ENCODE measurements around the gene PEX3. TPM values are rescaled to one million over a fixed set of nuclear protein-coding genes. Genes with fewer than 3 reads are reported as not detected.
"Not testable (repeated sequence)": the region's sequence is repeated elsewhere in the genome, so short reads cannot be mapped to it uniquely, and the experiment has no call there.

Gene PEX3
- polyA plus RNA-seq, 3 donors: 4.7 to 8.7 (median 5.8) TPM

DNA sequence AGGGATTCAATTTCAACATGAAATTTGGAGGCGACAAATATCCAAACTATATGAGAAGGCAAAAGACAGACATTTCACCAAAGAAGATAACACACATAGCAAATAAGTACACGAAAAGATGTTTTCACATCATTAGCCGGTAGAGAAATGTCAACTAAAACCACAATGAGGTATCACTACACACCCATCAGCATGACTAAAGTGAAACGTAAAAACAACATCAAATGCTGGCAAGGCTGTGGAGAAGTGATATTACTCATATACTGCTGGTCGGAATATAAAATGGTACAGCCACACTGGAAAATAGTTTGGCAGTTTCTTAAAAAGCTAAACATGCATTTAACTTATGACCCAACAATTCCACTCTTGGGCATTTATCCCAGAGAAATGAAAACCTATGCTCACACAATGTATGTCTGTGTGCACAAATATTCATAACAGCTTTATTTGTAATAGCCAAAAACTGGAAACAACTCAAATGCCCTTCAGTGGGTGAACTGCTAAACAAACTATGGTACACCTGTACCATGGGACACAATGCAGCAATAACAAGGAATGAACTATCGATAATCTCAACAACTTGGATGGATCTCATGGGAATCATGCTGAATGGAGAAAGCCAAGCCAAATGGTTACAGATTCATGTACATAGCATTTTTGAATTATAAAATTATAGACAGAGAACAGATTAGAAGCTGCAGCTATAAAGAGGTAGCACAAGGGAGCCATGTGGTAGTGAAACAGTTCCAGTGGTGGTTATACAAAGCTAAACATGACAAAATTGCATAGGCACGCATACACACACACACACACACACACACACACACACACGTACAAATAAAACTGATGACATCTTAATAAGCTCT lies 8.7 kb upstream of the PEX3 start:
- H3K27ac ChIP-seq (ENCODE audit: low read depth, low read length): no peak overlapping the region
- 91 to 93% (median 93%) methylated on average over 8 of the region's 8 CpGs for WGBS, 3 donors

DNA sequence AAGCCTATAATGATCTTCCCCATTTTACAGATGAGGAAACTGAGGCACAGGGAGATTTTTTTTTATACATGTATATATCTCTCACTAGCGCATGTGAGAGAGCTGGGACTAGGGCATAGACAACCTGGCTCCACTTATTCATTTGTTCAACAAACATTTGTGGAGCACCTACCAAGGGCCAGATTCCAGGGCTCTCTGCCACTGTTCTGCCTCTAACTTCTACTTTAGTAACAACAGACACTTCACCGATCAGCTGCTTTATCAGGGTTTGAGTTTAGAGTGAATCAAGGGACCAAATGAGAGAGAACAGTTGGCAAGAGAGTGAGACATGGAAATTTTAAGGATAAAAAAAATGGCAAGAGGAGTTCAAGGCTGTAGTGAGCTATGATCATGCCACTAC lies 7.5 kb upstream of the PEX3 start:
- WGBS, 3 donors: 96 to 100% (median 98%) methylated on average over 2 of the region's 2 CpGs
- no peak overlapping the region for H3K27ac ChIP-seq (ENCODE audit: low read depth, low read length)

DNA sequence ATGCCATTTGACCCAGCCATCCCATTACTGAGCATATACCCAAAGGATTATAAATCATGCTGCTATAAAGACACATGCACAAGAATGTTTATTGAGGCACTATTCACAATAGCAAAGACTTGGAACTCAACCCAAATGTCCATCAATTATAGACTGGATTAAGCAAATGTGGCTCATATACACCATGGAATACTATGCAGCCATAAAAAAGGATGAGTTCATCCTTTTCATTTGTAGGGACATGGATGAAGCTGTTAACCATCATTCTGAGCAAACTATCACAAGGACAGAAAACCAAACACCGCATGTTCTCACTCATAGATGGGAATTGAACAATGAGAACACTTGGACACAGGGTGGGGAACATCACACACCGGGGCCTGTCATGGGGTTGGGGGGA lies 2.7 kb upstream of the PEX3 start:
- WGBS, 3 donors: 94 to 100% (median 99%) methylated on average over 2 of the region's 2 CpGs
- not testable (repeated sequence) for H3K27ac ChIP-seq (ENCODE audit: low read depth, low read length)

DNA sequence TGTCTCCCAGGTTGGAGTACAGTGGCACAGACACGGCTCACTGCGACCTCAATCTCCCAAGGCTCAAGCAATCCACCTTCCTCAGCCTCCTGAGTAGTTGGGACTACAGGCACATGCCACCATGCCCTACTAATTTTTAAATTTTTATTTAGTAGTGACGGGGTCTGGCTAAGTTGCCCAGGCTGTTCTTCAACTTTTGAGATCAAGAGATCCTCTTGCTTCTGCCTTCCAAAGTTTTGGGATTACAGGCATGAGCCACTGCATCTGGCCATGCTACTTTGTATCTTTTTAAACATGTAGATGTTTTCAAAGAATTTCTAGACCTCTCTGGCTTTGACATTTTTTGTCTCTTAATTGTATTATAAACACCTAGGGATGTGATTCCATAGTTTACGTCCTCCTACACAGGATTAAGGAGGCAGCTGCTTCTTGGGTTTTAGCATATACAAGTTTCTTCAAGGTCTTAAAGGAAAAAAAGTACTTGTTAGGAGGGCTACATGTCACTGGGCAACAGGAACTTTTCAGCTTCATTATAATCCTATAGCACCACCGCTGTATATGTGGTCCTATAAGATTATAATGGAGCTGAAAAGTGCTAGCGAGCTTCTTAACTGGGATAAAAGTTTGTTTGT lies 1.4 kb upstream of the PEX3 start:
- WGBS, 3 donors: 74 to 77% (median 77%) methylated on average over 6 of the region's 6 CpGs
- H3K27ac ChIP-seq (ENCODE audit: low read depth, low read length): no peak overlapping the region

DNA sequence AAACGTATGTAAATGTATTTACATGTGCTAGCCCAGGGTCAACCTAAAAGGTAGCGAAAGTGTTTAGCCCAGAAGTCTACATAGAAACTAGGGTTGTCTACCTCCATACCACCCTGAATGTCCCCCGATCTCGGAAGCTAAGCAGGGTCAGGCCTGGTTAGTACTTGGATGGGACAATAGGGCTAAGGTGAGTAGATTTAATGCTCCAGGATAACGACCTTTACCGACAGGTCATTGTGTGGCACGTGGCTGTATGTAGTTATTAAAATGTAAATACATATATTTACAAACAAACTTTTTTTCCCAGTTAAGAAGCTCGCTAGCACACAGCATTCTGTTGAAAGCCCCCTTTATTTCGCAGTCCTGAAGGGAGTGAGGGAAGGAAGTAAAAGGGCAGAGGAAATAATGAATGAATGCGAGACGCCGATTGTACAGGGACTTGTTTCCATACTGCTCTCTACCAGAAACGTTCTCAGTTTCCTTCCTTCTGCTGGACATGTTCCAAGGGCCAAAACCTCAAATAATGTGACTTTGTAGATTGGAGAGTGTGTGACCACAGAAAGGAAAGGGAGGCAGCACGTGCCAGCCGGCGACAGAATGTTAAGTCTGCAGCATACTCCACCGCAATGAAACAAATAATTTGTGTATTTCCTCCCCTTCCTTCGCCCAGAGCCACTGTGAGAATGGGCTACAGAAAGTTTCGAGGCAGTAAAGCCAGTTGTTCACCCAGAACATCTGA lies 722 bp upstream of the PEX3 start:
- no peak overlapping the region for H3K27ac ChIP-seq (ENCODE audit: low read depth, low read length)
- 3 to 6% (median 3%) methylated on average over 19 of the region's 19 CpGs for WGBS, 3 donors

DNA sequence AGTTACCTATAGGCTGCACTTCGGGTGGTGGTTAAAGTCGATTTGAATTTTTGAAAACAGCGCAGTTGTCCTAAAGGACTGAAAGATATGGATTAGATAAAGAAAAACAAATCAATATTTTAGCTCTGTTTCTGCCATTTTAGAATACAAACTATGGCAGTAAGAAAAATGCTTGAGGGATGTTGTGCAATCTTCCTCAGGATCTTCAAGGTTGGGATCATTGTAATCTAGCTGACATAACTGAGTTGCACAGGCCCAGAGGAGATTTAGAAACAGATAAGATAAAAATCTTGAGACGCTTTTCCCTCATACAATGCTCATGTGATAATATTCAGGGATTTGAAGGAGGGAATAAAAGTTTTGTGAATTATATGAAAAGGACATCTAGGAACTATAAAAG lies 926 bp downstream of the PEX3 start:
- H3K27ac ChIP-seq (ENCODE audit: low read depth, low read length): no peak overlapping the region
- 16 to 37% (median 24%) methylated on average over 4 of the region's 4 CpGs for WGBS, 3 donors

DNA sequence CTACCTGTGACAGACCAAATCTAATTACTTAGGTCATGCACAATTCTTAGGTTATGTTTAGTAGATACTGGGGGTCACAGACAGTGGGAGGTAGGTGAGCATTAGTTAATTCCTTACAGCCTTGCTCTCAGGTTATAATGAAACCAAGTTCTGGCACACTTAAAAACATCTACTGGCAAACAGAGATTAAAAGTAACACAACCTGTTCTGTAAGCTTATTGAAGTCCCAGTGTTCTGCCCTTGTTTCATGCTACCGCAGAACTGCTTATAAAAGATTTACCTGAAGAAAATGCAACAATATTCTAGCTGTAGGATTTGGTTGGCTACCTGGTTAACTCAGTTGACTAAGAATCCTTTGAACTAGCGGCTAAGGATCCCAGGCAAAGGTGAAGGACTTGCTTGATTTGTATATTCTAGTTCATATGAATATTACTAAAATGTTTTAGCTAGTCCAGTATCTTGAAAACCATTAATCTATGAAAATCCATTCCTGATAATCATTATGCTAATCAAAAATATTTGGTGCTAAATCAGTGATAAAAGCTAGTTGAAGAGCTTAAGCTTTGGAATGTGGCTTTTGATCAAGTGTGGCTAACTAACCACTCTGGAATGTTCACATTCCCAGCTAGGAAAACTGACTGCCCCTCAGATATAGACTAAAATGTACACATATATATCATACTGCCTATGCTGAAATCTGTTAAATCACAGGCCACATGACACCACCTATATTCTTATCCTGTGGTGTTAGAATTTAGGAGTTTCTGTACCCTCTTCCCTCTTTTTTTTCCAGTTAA lies 7.2 kb downstream of the PEX3 start:
- WGBS, 3 donors: 41 to 95% (median 67%) methylated on average over 2 of the region's 2 CpGs
- H3K27ac ChIP-seq (ENCODE audit: low read depth, low read length): no peak overlapping the region

DNA sequence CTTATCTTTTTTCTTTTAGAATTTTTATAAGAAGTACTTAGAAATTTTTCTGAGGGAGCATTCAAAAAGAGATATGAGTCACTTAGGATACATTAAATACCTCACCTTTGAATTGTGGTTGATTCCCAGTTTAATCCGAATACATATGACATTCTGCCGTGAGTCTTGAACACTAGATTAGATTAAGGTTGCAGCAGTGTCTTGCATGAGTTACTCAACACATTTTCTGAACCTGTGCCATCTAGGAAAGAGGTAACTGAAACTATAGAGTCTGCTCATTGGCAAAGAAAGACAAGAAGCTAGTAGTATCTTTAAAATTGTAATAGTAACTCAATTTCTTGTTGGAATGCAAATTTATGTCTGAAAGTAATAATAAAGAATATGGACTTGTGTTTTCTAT lies 14.9 kb downstream of the PEX3 start:
- no peak overlapping the region for H3K27ac ChIP-seq (ENCODE audit: low read depth, low read length)
- 62 to 88% (median 80%) methylated on average over 2 of the region's 2 CpGs for WGBS, 3 donors

DNA sequence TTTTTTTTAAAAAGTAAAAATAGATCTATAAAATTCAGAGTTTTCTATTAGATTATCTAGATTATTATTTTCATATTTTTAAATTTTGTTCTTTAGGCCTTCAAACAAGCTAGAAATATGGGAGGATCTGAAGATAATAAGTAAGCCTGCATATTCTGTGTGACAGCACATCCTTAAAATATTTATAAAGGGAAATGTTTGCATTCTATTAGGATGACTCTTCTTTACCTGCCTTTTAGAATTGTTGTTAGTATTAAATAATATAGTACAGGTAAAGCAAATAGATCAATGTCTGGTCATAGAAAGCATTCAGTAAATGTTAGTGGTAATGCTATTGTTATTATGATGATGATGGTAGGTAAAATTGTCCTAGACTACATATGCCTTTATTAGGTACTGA lies 17.4 kb downstream of the PEX3 start:
- no peak overlapping the region for H3K27ac ChIP-seq (ENCODE audit: low read depth, low read length)

DNA sequence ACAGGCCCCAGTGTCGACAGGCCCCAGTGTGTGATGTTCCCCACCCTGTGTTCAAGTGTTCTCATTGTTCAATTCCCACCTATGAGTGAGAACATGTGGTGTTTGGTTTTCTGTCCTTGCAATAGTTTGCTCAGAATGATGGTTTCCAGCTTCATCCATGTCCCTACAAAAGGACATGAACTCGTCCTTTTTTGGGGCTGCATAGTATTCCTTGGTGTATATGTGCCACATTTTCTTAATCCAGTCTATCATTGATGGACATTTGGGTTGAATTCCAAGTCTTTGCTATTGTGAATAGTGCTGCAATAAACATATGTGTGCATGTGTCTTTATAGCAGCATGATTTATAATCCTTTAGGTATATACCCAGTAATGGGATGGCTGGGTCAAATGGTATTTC lies 18.2 kb downstream of the PEX3 start:
- H3K27ac ChIP-seq (ENCODE audit: low read depth, low read length): not testable (repeated sequence)

DNA sequence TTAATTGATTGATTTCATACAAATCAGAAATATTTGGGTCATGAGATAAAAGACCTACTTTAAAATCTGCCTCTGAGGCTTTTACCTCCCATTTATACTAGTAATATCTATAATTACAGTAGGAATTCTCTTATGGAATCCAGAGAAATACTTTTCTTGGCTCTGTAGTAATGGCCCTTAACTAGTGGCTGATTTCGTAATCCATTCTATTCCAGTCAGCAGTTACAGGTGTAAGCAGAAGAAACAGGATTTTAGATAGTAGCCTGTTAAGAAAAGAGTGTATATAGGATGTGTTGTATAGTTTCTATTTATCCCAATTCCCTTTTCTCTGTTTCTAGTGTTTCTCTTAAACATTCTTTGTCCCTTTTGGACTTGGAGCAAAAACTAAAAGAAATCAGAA lies 21.2 kb downstream of the PEX3 start:
- 94 to 100% (median 95%) methylated on average over 1 of the region's 1 CpG for WGBS, 3 donors
- H3K27ac ChIP-seq (ENCODE audit: low read depth, low read length): no peak overlapping the region

More for the DNA sequence above, 18.2 kb downstream of the PEX3 start:
- WGBS, 3 donors: 86 to 95% (median 88%) methylated on average over 2 of the region's 2 CpGs

DNA sequence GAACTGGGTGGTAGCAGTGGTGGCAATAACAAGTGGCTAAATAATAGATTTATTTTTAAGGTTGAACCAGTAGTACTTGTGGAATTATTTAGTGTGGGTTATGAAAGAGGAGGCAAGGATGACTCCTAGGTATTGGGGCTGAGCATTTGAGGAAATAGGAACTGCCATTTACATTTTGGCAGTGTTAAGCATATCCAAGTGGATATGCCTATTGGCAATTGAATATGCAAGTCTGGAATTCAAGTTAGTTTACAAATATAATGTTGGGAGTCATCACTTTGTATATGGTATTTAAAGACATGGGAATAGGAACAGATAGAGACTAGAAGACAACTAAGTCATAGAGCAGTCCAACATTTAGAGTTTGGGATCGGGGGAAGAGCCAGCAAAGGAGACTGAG lies 25.9 kb downstream of the PEX3 start:
- no peak overlapping the region for H3K27ac ChIP-seq (ENCODE audit: low read depth, low read length)
- WGBS, 3 donors: 96 to 97% (median 97%) methylated on average over 1 of the region's 1 CpG

DNA sequence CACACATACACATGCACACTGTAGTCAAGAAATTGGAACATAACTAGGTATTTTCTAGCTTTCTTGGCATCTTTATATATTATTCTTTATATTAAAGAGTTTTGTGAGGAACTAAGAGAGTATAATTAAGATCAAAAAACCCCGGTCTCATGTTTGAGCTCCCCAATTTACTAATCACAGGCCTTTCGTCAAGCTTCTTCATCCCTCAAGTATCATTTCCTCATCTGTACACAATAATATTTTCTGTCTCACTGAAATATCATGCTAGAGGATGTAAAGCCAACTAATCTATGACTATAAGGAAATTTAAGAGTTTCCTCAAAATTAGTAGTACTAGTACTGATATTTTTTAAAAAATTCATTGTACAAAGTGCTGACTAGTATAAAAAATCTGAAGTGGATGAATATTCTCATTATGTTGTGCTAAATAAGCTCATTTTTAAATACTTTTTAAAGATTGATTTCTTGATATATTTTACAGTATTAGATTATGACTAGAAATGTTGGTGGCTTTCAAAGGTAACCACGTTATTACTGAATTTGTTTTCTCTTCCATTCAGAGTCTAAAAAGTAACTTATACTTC lies 28.0 kb downstream of the PEX3 start:
- no peak overlapping the region for H3K27ac ChIP-seq (ENCODE audit: low read depth, low read length)
- WGBS, 3 donors: 91 to 95% (median 93%) methylated on average over 3 of the region's 3 CpGs

DNA sequence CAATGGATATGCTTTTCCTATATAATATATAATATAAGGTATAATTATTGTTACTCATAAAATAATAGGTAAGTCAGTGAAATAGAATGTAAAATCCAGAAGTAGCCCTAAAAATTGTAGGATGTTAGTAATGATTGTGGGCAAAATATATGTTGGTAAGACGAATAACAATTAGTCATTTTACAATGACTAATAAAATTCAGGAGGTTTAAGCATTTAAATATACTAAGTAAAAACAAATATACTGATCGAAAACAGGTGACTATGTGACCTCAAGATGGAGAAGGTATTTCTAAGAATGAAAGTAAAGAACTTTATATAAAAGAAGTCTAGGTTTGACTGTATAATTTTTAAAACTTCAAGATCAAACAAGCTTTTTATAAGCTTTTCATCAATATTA lies 32.0 kb downstream of the PEX3 start:
- no peak overlapping the region for H3K27ac ChIP-seq (ENCODE audit: low read depth, low read length)
- WGBS, 3 donors: 65 to 99% (median 96%) methylated on average over 2 of the region's 2 CpGs

DNA sequence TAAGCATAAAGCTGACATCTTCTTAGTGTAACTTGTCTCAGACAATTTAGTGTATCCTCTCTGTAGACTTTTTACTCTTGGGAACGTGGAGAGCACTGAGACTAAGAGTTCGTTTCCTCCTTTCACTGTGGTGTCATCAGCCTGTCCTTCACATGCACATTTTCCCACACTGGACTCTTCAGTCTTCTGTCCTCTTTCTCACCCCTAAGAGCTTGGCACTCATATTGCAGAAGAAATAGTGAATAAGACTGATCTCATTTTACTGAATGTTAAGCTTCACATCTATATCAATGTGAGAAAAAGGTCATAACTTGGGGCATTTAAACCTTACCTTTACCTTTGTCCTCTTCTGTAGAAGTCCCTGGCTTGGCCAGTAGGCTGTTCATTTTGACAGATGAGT lies 35.4 kb downstream of the PEX3 start:
- WGBS, 3 donors: 81 to 91% (median 87%) methylated on average over 2 of the region's 2 CpGs
- no peak overlapping the region for H3K27ac ChIP-seq (ENCODE audit: low read depth, low read length)

DNA sequence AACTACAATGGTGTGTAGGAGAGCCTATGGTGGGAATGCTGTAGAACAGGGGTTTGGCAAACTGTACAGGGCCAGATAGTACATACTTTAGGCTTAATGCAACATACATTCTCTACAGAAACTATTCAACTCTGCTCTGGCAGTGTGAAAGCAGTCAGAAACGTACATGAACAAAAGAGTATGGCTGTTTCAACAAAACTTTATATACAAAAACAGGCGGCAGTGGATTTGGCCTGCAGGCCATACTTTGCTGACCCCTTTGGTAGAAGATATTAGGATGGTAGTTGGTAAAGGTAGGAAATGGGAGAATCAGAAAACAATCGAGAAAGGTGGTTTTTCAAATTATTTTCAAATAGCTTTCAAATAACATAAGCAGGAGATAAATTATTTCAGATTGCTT lies 36.1 kb downstream of the PEX3 start:
- H3K27ac ChIP-seq (ENCODE audit: low read depth, low read length): no peak overlapping the region
- WGBS, 3 donors: 87 to 95% (median 89%) methylated on average over 3 of the region's 3 CpGs

DNA sequence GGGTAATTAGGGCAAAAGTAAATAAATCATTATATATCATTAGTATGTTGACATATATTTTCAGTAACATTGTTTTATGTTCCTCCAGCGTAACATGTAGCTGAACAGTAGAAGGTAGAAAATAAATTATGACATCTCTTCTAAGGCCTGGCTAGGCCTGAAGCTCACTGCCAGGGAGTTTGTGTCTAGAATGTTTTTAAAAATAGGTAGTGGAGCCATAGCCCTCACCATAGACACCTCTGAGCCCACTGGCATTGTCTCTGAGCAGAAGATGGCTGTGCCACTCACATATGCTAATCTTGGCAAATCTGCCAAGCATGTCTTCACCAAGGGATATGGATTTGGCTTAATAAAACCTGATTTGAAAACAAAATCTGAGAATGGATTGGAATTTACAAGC lies 39.6 kb downstream of the PEX3 start:
- 95 to 99% (median 97%) methylated on average over 1 of the region's 1 CpG for WGBS, 3 donors
- no peak overlapping the region for H3K27ac ChIP-seq (ENCODE audit: low read depth, low read length)

DNA sequence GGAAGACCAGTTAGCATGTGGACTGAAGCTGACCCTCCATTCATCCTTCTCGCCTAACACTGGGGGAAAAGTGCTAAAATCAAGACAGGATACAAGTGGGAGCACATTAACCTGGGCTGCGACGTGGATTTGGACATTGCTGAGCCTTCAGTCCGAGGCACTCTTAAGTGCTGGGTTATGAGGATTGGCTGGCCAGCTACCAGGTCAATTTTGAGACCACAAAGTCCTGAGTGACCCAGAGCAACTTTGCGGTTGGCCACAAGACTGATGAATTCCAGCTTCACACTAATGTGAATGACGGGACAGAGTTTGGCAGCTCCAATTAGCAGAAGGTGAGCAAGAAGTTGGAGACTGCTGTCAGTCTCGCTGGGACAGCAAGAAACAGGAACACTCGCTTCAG lies 40.2 kb downstream of the PEX3 start:
- 92 to 98% (median 96%) methylated on average over 8 of the region's 8 CpGs for WGBS, 3 donors
- no peak overlapping the region for H3K27ac ChIP-seq (ENCODE audit: low read depth, low read length)

Measured in adipose tissue (tissue), 3 donors.